HepG2 (cell line): ENCODE measurements around the gene VSNL1. TPM values are rescaled to one million over a fixed set of nuclear protein-coding genes. Genes with fewer than 3 reads are reported as not detected.

Source experiments
- BHLHE40 ChIP-seq: IDR thresholded peaks from 2 replicates; pipeline ENCODE4 v1.6.1; 2011; ENCODE audit warnings: low read length, improper control_type of control experiment
- CEBPZ ChIP-seq: IDR thresholded peaks from 2 replicates; pipeline ENCODE4 v1.6.1; 2012; ENCODE audit warnings: low read length, improper control_type of control experiment
- EED ChIP-seq: sonication (generic); formaldehyde crosslinking; IDR thresholded peaks from 2 replicates; pipeline ENCODE4 v1.5.0; 2020; ENCODE audit warnings: mild to moderate bottlenecking, missing genetic modification reagents
- HMGA1 ChIP-seq: sonication (generic); formaldehyde crosslinking; conservative IDR thresholded peaks from 2 replicates; pipeline ENCODE4 v1.4.0; 2020; ENCODE audit warnings: missing genetic modification reagents
- KLF9 ChIP-seq: IDR thresholded peaks from 2 replicates; pipeline ENCODE4 v1.6.1; 2016; ENCODE audit warnings: low read depth
- MIER2 ChIP-seq: IDR thresholded peaks from 2 replicates; pipeline ENCODE4 v1.6.1; 2016; ENCODE audit warnings: missing biosample characterization, missing genetic modification reagents
- ZBTB8A ChIP-seq: sonication (generic); formaldehyde crosslinking; IDR thresholded peaks from 2 replicates; pipeline ENCODE4 v1.4.0; 2020; ENCODE audit warnings: mild to moderate bottlenecking, low read depth, missing genetic modification reagents, borderline replicate concordance
- ZFP41 ChIP-seq: sonication (generic); formaldehyde crosslinking; IDR thresholded peaks from 2 replicates; pipeline ENCODE4 v1.4.0; 2020; ENCODE audit warnings: mild to moderate bottlenecking, missing genetic modification reagents, borderline replicate concordance
- ZKSCAN8 ChIP-seq: IDR thresholded peaks from 2 replicates; pipeline ENCODE4 v1.6.1; 2016; ENCODE audit warnings: borderline replicate concordance, missing genetic modification reagents, missing compliant biosample characterization
- ZNF382 ChIP-seq: sonication (generic); formaldehyde crosslinking; IDR thresholded peaks from 2 replicates; pipeline ENCODE4 v1.5.0; 2020; ENCODE audit warnings: missing genetic modification reagents, mild to moderate bottlenecking, borderline replicate concordance
- ZNF816 ChIP-seq: sonication (generic); formaldehyde crosslinking; IDR thresholded peaks from 2 replicates; pipeline ENCODE4 v1.8.0; 2022; ENCODE audit warnings: missing genetic modification reagents, mild to moderate bottlenecking, borderline replicate concordance
- ZNF839 ChIP-seq: sonication (generic); formaldehyde crosslinking; IDR thresholded peaks from 2 replicates; pipeline ENCODE4 v1.4.0; 2020; ENCODE audit warnings: missing genetic modification reagents, mild to moderate bottlenecking, borderline replicate concordance
- ZSCAN12 ChIP-seq: sonication (generic); formaldehyde crosslinking; IDR thresholded peaks from 2 replicates; pipeline ENCODE4 v1.9.0; 2021; ENCODE audit warnings: mild to moderate bottlenecking, missing genetic modification reagents
- polyA plus RNA-seq, 8 experiments: library from polyadenylated mRNA; depleted of rRNA in 3 of 8; stranded (reverse) in 7 of 8; unstranded in 1 of 8; fragments of >200 nt; fragmentation: Illumina TruSeq in 4 of 8; extraction: Trizol in 4 of 8; gene quantifications; 2 replicates each; pipeline versions ENCODE4 v1.2.1 to v1.2.3, GENCODE V29; 2011 to 2016; ENCODE audit warnings: low read depth in 4 of 8, missing spikeins in 1 of 8, mixed read lengths in 1 of 8; ENCODE audit not compliant: insufficient read depth in 1 of 8
- total RNA-seq, 5 experiments: library from RNA; depleted of rRNA; stranded (reverse); fragments of >200 nt; fragmentation: Illumina TruSeq; extraction: Trizol; gene quantifications; 2 replicates each; pipeline ENCODE4 v1.2.3, GENCODE V29; 2016; ENCODE audit warnings: low read depth in 1 of 5
- TF ChIP-seq, protein P1 (sequence below): sonication (generic); formaldehyde crosslinking; conservative IDR thresholded peaks from 2 replicates; pipeline ENCODE4 v1.4.0; 2020; ENCODE audit warnings: mild to moderate bottlenecking, missing genetic modification reagents, moderate library complexity
- TF ChIP-seq, protein P2 (sequence below): IDR thresholded peaks from 2 replicates; pipeline ENCODE4 v1.6.1; 2018; ENCODE audit warnings: missing genetic modification reagents, mild to moderate bottlenecking, missing compliant biosample characterization
- TF ChIP-seq, protein P3 (sequence below), 2 experiments: sonication (generic) in 1 of 2; formaldehyde crosslinking in 1 of 2; IDR thresholded peaks; 2 replicates each; pipeline versions ENCODE4 v1.5.1 to v1.6.1; 2011 to 2020; ENCODE audit warnings: borderline replicate concordance in 1 of 2, low read depth in 1 of 2, low read length in 1 of 2, mild to moderate bottlenecking in 1 of 2, missing genetic modification reagents in 1 of 2, moderate library complexity in 1 of 2

The VSNL1 gene
- total and polyA plus RNA-seq, 2 of the 13 experiments (the other 11 are each of a cell fraction or from before 2014, with no cell fraction given): 63.2 to 95.9 TPM

DNA sequence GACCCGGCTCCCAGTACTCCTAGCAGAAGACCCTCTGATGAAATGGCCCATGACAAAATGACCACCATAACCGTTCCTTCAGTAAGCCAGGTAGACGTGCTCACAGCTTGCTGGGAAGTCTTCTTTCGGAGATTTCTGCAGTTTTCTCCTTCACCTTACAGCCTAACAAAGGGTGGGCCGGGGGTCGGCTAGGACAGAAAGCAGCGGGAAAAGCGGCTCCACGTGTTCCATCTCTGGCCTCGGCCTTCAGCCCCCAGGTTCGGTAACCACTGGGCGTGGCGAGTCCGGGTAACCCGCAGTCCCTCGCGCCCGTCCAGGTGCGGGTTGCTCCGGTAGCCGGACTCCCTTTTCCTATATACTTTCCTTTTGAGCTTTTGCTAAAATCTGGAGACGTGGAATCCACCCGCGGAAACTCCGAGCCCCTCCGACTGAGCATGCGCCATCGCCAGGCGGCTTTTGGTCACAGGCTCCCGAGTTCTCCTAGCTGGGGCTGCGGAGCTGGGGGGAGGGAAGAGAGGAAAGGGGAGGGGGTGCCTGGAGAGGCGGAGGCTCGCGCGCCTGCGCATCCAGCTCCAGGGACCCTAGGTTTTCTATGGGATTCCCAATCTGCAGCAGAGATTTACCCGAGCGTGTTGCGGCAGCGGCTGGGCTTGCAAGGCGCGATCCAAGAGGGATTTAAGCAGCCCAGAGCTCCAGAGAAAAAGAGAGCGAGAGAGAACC lies at the start of gene VSNL1 (continued):
- TF ChIP-seq ZNF839 (CRISPR knock-in tag) (no peak), BHLHE40 (no peak), EED (CRISPR knock-in tag) (peak; percentile 58; the same call in 1 of the 2 replicates), MIER2 (peak; percentile 73), ZNF816 (no peak; the same call in 1 of the 2 replicates), HMGA1 (CRISPR knock-in tag) (no peak), KLF9 (CRISPR knock-in tag) (no peak; the same call in 1 of the 2 replicates), ZSCAN12 (CRISPR knock-in tag) (no peak), ZNF382 (CRISPR knock-in tag) (no peak), CEBPZ (no peak), ZBTB8A (CRISPR knock-in tag) (no peak), ZKSCAN8 (0 out of 2 replicates have a peak, but pooled peaks have one; percentile 65), ZFP41 (CRISPR knock-in tag) (peak; percentile 75; the same call in 1 of the 2 replicates)
- TF ChIP-seq, protein P1, sequence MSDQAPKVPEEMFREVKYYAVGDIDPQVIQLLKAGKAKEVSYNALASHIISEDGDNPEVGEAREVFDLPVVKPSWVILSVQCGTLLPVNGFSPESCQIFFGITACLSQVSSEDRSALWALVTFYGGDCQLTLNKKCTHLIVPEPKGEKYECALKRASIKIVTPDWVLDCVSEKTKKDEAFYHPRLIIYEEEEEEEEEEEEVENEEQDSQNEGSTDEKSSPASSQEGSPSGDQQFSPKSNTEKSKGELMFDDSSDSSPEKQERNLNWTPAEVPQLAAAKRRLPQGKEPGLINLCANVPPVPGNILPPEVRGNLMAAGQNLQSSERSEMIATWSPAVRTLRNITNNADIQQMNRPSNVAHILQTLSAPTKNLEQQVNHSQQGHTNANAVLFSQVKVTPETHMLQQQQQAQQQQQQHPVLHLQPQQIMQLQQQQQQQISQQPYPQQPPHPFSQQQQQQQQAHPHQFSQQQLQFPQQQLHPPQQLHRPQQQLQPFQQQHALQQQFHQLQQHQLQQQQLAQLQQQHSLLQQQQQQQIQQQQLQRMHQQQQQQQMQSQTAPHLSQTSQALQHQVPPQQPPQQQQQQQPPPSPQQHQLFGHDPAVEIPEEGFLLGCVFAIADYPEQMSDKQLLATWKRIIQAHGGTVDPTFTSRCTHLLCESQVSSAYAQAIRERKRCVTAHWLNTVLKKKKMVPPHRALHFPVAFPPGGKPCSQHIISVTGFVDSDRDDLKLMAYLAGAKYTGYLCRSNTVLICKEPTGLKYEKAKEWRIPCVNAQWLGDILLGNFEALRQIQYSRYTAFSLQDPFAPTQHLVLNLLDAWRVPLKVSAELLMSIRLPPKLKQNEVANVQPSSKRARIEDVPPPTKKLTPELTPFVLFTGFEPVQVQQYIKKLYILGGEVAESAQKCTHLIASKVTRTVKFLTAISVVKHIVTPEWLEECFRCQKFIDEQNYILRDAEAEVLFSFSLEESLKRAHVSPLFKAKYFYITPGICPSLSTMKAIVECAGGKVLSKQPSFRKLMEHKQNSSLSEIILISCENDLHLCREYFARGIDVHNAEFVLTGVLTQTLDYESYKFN (CRISPR knock-in tag): peak; percentile 82
- TF ChIP-seq, protein P2, sequence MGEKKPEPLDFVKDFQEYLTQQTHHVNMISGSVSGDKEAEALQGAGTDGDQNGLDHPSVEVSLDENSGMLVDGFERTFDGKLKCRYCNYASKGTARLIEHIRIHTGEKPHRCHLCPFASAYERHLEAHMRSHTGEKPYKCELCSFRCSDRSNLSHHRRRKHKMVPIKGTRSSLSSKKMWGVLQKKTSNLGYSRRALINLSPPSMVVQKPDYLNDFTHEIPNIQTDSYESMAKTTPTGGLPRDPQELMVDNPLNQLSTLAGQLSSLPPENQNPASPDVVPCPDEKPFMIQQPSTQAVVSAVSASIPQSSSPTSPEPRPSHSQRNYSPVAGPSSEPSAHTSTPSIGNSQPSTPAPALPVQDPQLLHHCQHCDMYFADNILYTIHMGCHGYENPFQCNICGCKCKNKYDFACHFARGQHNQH (CRISPR knock-in tag): no peak
- TF ChIP-seq, protein P3, sequence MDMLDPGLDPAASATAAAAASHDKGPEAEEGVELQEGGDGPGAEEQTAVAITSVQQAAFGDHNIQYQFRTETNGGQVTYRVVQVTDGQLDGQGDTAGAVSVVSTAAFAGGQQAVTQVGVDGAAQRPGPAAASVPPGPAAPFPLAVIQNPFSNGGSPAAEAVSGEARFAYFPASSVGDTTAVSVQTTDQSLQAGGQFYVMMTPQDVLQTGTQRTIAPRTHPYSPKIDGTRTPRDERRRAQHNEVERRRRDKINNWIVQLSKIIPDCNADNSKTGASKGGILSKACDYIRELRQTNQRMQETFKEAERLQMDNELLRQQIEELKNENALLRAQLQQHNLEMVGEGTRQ (IDR thresholded peaks at IDR 0.05; ENCODE audit: low read depth, low read length): no peak
- TF ChIP-seq, protein P3 (CRISPR knock-in tag; IDR thresholded peaks at IDR 0.05; ENCODE audit: borderline replicate concordance): 0 out of 2 replicates have a peak, but pooled peaks have one; percentile 34
